Measurements from ENCODE around the gene ISM1. TPM values are rescaled to one million over a fixed set of nuclear protein-coding genes. Genes with fewer than 3 reads are reported as not detected.

Gene ISM1
- total RNA-seq, 3 donors from 2014 or later: 13.0 to 18.7 (median 15.2) TPM

GRCh38 chr20:13226367-13226766, 5.3 kb downstream of the ISM1 start:
- no peaks in the 10 kb centered on the region for H3K4me1 ChIP-seq
- no peak for TF ChIP-seq POLR2A (IDR thresholded peaks at IDR 0.05)
- no peak for TF ChIP-seq POLR2AphosphoS5 (IDR thresholded peaks at IDR 0.05)
- TF ChIP-seq CTCF (IDR thresholded peaks at IDR 0.05): no peak
- intact Hi-C loops (cut with DNase I; ENCODE audit: low total_unique reads): no loop called here
- peaks cover 3 to 5% of the 10 kb centered on the region in 2 donors for H3K27me3 ChIP-seq
- H3K27ac ChIP-seq: no peak overlapping the region
- no peak for DNase-seq (ENCODE audit: low spot score in 2 of 2)
- H3K36me3 ChIP-seq: no peaks in the 10 kb centered on the region
- no peak overlapping the region for H3K4me3 ChIP-seq
- no peaks in the 10 kb centered on the region for H3K9me3 ChIP-seq

- intact Hi-C loops (cut with DNase I; ENCODE audit: low total_unique reads): no loop called here
- Histone ChIP-seq H3K27ac (no peak overlapping the region), H3K4me1 (no peaks in the 10 kb centered on the region), H3K27me3 (no peaks in the 10 kb centered on the region), H3K36me3 (no peaks in the 10 kb centered on the region), H3K4me3 (no peak overlapping the region), H3K9me3 (no peaks in the 10 kb centered on the region)
- TF ChIP-seq POLR2AphosphoS5 (IDR thresholded peaks at IDR 0.05) (no peak), CTCF (IDR thresholded peaks at IDR 0.05) (no peak), POLR2A (IDR thresholded peaks at IDR 0.05) (no peak)
- DNase-seq (ENCODE audit: low spot score in 2 of 2): no peak
Measured at GRCh38 chr20:13228771-13229170, 7.7 kb downstream of the ISM1 start.

- no peak for TF ChIP-seq POLR2AphosphoS5 (IDR thresholded peaks at IDR 0.05)
- TF ChIP-seq CTCF (IDR thresholded peaks at IDR 0.05): no peak
- TF ChIP-seq POLR2A (IDR thresholded peaks at IDR 0.05): no peak
- no peaks in the 10 kb centered on the region for H3K4me1 ChIP-seq
- no peak for DNase-seq (ENCODE audit: low spot score in 2 of 2)
- H3K27ac ChIP-seq: no peak overlapping the region
- intact Hi-C loops (cut with DNase I; ENCODE audit: low total_unique reads): no loop called here
- H3K4me3 ChIP-seq: no peak overlapping the region
- no peaks in the 10 kb centered on the region for H3K9me3 ChIP-seq
- no peaks in the 10 kb centered on the region for H3K36me3 ChIP-seq
- H3K27me3 ChIP-seq: no peaks in the 10 kb centered on the region
Measured at GRCh38 chr20:13229538-13229937, 8.5 kb downstream of the ISM1 start.

GRCh38 chr20:13231031-13231752, 10.1 kb downstream of the ISM1 start:
- TF ChIP-seq CTCF (IDR thresholded peaks at IDR 0.05): no peak
- TF ChIP-seq POLR2AphosphoS5 (IDR thresholded peaks at IDR 0.05): no peak
- no peak for TF ChIP-seq POLR2A (IDR thresholded peaks at IDR 0.05)
- no peaks in the 10 kb centered on the region for H3K4me1 ChIP-seq
- no peak overlapping the region for H3K4me3 ChIP-seq
- intact Hi-C loops (cut with DNase I; ENCODE audit: low total_unique reads): loop anchor here (10.0 kb wide), 1 partner anchor 1194 kb away; no protein-coding TSS in a partner anchor
- H3K27ac ChIP-seq: no peak overlapping the region
- DNase-seq (ENCODE audit: low spot score in 2 of 2): no peak
- no peaks in the 10 kb centered on the region for H3K27me3 ChIP-seq
- no peaks in the 10 kb centered on the region for H3K36me3 ChIP-seq
- H3K9me3 ChIP-seq: no peaks in the 10 kb centered on the region

- intact Hi-C loops (cut with DNase I; ENCODE audit: low total_unique reads): loop anchor here (10.0 kb wide), 1 partner anchor 1192 kb away; no protein-coding TSS in a partner anchor
- Histone ChIP-seq H3K9me3 (no peaks in the 10 kb centered on the region), H3K27ac (no peak overlapping the region), H3K4me3 (no peak overlapping the region), H3K4me1 (no peaks in the 10 kb centered on the region), H3K36me3 (no peaks in the 10 kb centered on the region), H3K27me3 (no peaks in the 10 kb centered on the region)
- TF ChIP-seq POLR2A (IDR thresholded peaks at IDR 0.05) (no peak), POLR2AphosphoS5 (IDR thresholded peaks at IDR 0.05) (no peak), CTCF (IDR thresholded peaks at IDR 0.05) (no peak)
- no peak for DNase-seq (ENCODE audit: low spot score in 2 of 2)
Measured at GRCh38 chr20:13232999-13233398, 11.9 kb downstream of the ISM1 start.
